CD14-positive monocyte (primary cell): ENCODE measurements around the gene XPO6. TPM values are rescaled to one million over a fixed set of nuclear protein-coding genes. Genes with fewer than 3 reads are reported as not detected.
A peak's percentile ranks its signal among the peaks of the same experiment; 100 is the strongest.

Source experiments
- DNase-seq, 3 donors: peaks; one replicate each; pipeline ENCODE4 v3.0.0-alpha.2; 2011 to 2022
- H2AFZ ChIP-seq: 2 replicates; pipeline ENCODE4 v1.6.0; 2012; ENCODE audit warnings: mild to moderate bottlenecking, low read depth, low read length, inconsistent platforms; ENCODE audit not compliant: insufficient read depth, poor library complexity, severe bottlenecking
- H3K27ac ChIP-seq, 2 donors: 1 replicate in 1 of 2; 2 replicates in 1 of 2; pipeline ENCODE4 v1.5.1; 2012 to 2013; ENCODE audit warnings: low read length in 2 of 2, control low read depth in 1 of 2, inconsistent platforms in 1 of 2, low read depth in 1 of 2, mild to moderate bottlenecking in 1 of 2
- H3K27me3 ChIP-seq, 2 donors: one replicate each; pipeline versions ENCODE4 v1.6.0 to v1.6.1; 2011 to 2013; ENCODE audit warnings: low read length in 2 of 2; ENCODE audit not compliant: control insufficient read depth in 2 of 2, insufficient read depth in 2 of 2
- H3K36me3 ChIP-seq, 2 donors: replicated peaks in 1 of 2; 1 replicate in 1 of 2; 2 replicates in 1 of 2; pipeline versions ENCODE4 v1.5.1 to v1.6.1; 2012 to 2013; ENCODE audit warnings: low read length in 2 of 2, control low read depth in 1 of 2, inconsistent platforms in 1 of 2, mild to moderate bottlenecking in 1 of 2; ENCODE audit not compliant: insufficient read depth in 2 of 2, control insufficient read depth in 1 of 2
- H3K4me1 ChIP-seq, 2 donors: 1 replicate in 1 of 2; 2 replicates in 1 of 2; pipeline versions ENCODE4 v1.5.1 to v1.6.1; 2012 to 2013; ENCODE audit warnings: low read length in 2 of 2, control low read depth in 1 of 2, inconsistent platforms in 1 of 2, mild to moderate bottlenecking in 1 of 2, moderate library complexity in 1 of 2; ENCODE audit not compliant: insufficient read depth in 2 of 2, control insufficient read depth in 1 of 2
- H3K4me2 ChIP-seq: replicated peaks from 2 replicates; pipeline ENCODE3; 2012; ENCODE audit warnings: low read length, moderate library complexity, mild to moderate bottlenecking; ENCODE audit not compliant: poor library complexity, severe bottlenecking; ENCODE audit errors: extremely low read depth
- H3K4me3 ChIP-seq, 3 experiments: fragments of 200-600 bp in 1 of 3; sonication (generic) in 1 of 3; replicated peaks in 1 of 3; 1 replicate in 2 of 3; 2 replicates in 1 of 3; pipeline ENCODE4 v1.5.1; 2011 to 2013; ENCODE audit warnings: low read length in 3 of 3, mild to moderate bottlenecking in 3 of 3, control low read depth in 2 of 3, low read depth in 2 of 3, inconsistent platforms in 1 of 3, moderate library complexity in 1 of 3
- H3K79me2 ChIP-seq: 2 replicates; pipeline ENCODE4 v1.6.0; 2012; ENCODE audit warnings: mild to moderate bottlenecking, control low read depth, inconsistent platforms, low read length, moderate library complexity; ENCODE audit not compliant: insufficient read depth
- H3K9ac ChIP-seq: 2 replicates; pipeline ENCODE4 v1.6.0; 2017; ENCODE audit warnings: low read length, mild to moderate bottlenecking; ENCODE audit not compliant: insufficient read depth, poor library complexity, severe bottlenecking
- H3K9me3 ChIP-seq, 2 donors: replicated peaks in 1 of 2; 1 replicate in 1 of 2; 2 replicates in 1 of 2; pipeline versions ENCODE4 v1.5.1 to v1.6.1; 2012 to 2013; ENCODE audit warnings: low read length in 2 of 2, control low read depth in 1 of 2; ENCODE audit not compliant: control insufficient read depth in 1 of 2, insufficient read depth in 1 of 2
- H4K20me1 ChIP-seq: 2 replicates; pipeline ENCODE4 v1.6.0; 2012; ENCODE audit warnings: mild to moderate bottlenecking, low read length, control low read depth, moderate library complexity; ENCODE audit not compliant: insufficient read depth
- H3K27ac Mint-ChIP-seq, 7 donors: one replicate each; pipeline ENCODE4 v1.8.0; 2020; ENCODE audit warnings: mild to moderate bottlenecking in 7 of 7, mixed read lengths in 7 of 7, moderate library complexity in 6 of 7, inconsistent platforms in 2 of 7
- H3K27me3 Mint-ChIP-seq, 3 donors: one replicate each; pipeline ENCODE4 v1.8.0; 2021 to 2022; ENCODE audit warnings: low read depth in 3 of 3, mild to moderate bottlenecking in 3 of 3, mixed read lengths in 3 of 3, moderate library complexity in 3 of 3, inconsistent platforms in 1 of 3
- H3K36me3 Mint-ChIP-seq, 2 donors: one replicate each; pipeline ENCODE4 v1.8.0; 2020; ENCODE audit warnings: mixed read lengths in 2 of 2, inconsistent platforms in 1 of 2, mild to moderate bottlenecking in 1 of 2
- H3K4me1 Mint-ChIP-seq: one replicate; pipeline ENCODE4 v1.8.0; 2020; ENCODE audit warnings: mild to moderate bottlenecking, mixed read lengths
- H3K4me3 Mint-ChIP-seq, 2 donors: one replicate each; pipeline ENCODE4 v1.8.0; 2020; ENCODE audit warnings: mild to moderate bottlenecking in 2 of 2, mixed read lengths in 2 of 2, moderate library complexity in 1 of 2
- H3K9me3 Mint-ChIP-seq, 7 donors: one replicate each; pipeline ENCODE4 v1.8.0; 2020 to 2022; ENCODE audit warnings: mixed read lengths in 7 of 7, mild to moderate bottlenecking in 6 of 7, moderate library complexity in 6 of 7, inconsistent platforms in 2 of 7
- CTCF ChIP-seq: fragments of 200-600 bp; IDR thresholded peaks from one replicate; pipeline ENCODE4 v1.8.0; 2022; ENCODE audit warnings: antibody characterized with exemption, mild to moderate bottlenecking
- WGBS: methylation state at CpG from one replicate; pipeline ENCODE4 v1.1.5; 2013; ENCODE audit warnings: missing lambda C conversion rate; ENCODE audit not compliant: insufficient coverage; 5-methylcytosine and 5-hydroxymethylcytosine counted together
- intact Hi-C, 2 donors: fragments of 100-400 bp; cut with micrococcal nuclease; formaldehyde crosslinking; loops; one replicate each; pipeline versions ENCODE4 v1.15.0 to v1.15.1; 2023
- polyA plus RNA-seq, 3 donors: library from polyadenylated mRNA; depleted of rRNA in 1 of 3; unstranded in 2 of 3; stranded (reverse) in 1 of 3; fragments of 300-500 nt in 2 of 3; fragments of >200 nt in 1 of 3; fragmentation: Illumina TruSeq in 2 of 3; gene quantifications; 1 replicate in 2 of 3; 2 replicates in 1 of 3; pipeline ENCODE4 v1.2.3, GENCODE V29; 2012 to 2021

The XPO6 gene
- polyA plus RNA-seq, 3 donors = 35.7 to 166 (median 38.3) TPM

GRCh38 chr16:28241924-28242323 is 30.2 kb upstream of the XPO6 start:
- 94% methylated on average over 3 of the region's 6 CpGs for WGBS
- H3K4me1 ChIP-seq = no peaks in the 10 kb centered on the region
- Mint-ChIP-seq H3K27me3 (peaks cover 0 to 8% (median 1%) of the 10 kb centered on the region in 3 donors), H3K4me3 (no peak overlapping the region), H3K9me3 (peaks cover 6 to 19% (median 13%) of the 10 kb centered on the region in 7 donors), H3K27ac (no peak overlapping the region), H3K36me3 (no peaks in the 10 kb centered on the region), H3K4me1 (no peaks in the 10 kb centered on the region)
- H2AFZ ChIP-seq = no peak overlapping the region
- H3K4me2 ChIP-seq = no peak overlapping the region
- intact Hi-C loops = no loop called here
- no peaks in the 10 kb centered on the region for H3K36me3 ChIP-seq
- H4K20me1 ChIP-seq = no peaks in the 10 kb centered on the region
- H3K9me3 ChIP-seq = peaks cover 6 to 15% of the 10 kb centered on the region in 2 donors
- H3K9ac ChIP-seq = no peak overlapping the region
- no peak for DNase-seq
- H3K27me3 ChIP-seq = no peaks in the 10 kb centered on the region
- no peak overlapping the region for H3K4me3 ChIP-seq
- H3K27ac ChIP-seq = no peak overlapping the region
- H3K79me2 ChIP-seq = no peaks in the 10 kb centered on the region
- TF ChIP-seq CTCF = no peak

- Histone ChIP-seq H3K36me3 (no peaks in the 10 kb centered on the region), H3K79me2 (no peaks in the 10 kb centered on the region), H3K4me2 (no peak overlapping the region), H4K20me1 (no peaks in the 10 kb centered on the region), H3K9ac (no peak overlapping the region), H3K4me1 (no peaks in the 10 kb centered on the region), H3K4me3 (no peak overlapping the region), H2AFZ (no peak overlapping the region), H3K27ac (no peak overlapping the region), H3K27me3 (no peaks in the 10 kb centered on the region), H3K9me3 (peaks cover 6 to 17% of the 10 kb centered on the region in 2 donors)
- Mint-ChIP-seq H3K4me1 (no peaks in the 10 kb centered on the region), H3K27me3 (peaks cover 0 to 6% (median 3%) of the 10 kb centered on the region in 3 donors), H3K9me3 (peaks cover 6 to 23% (median 17%) of the 10 kb centered on the region in 7 donors), H3K4me3 (no peak overlapping the region), H3K27ac (peak overlapping the region in 1 of 7 donors; percentile 60), H3K36me3 (no peaks in the 10 kb centered on the region)
- TF ChIP-seq CTCF = no peak
- intact Hi-C loops = no loop called here
- WGBS = 100% methylated on average over 3 of the region's 3 CpGs
- no peak for DNase-seq
These were observed 26.1 kb upstream of the XPO6 start for GRCh38 chr16:28237754-28238357.
